GM21786 (cell line): ENCODE results near the gene TRIO.

Experiments used
- ATAC-seq: cut with Tn5 transposase; IDR thresholded peaks from one replicate; pipeline ENCODE4 v1.9.1; 2021; ENCODE audit not compliant: unreplicated experiment

The TRIO gene

GRCh38 chr5:14204785-14205321 lies 61.7 kb downstream of the TRIO start:
- no peak for ATAC-seq

GRCh38 chr5:14206028-14206725 lies 63.0 kb downstream of the TRIO start:
- ATAC-seq = no peak

- peak; percentile 13 for ATAC-seq
Observed at GRCh38 chr5:14207428-14207827, 64.3 kb downstream of the TRIO start.

GRCh38 chr5:14208071-14209021 lies 65.2 kb downstream of the TRIO start:
- ATAC-seq = peak; percentile 62

GRCh38 chr5:14209222-14209822 lies 66.2 kb downstream of the TRIO start:
- ATAC-seq = no peak

- no peak for ATAC-seq
Observed at GRCh38 chr5:14209836-14210235, 66.7 kb downstream of the TRIO start.

- ATAC-seq = no peak
Observed at GRCh38 chr5:14210729-14211128, 67.6 kb downstream of the TRIO start.

GRCh38 chr5:14211818-14212803 lies 69.0 kb downstream of the TRIO start:
- no peak for ATAC-seq

GRCh38 chr5:14212838-14213237 lies 69.7 kb downstream of the TRIO start:
- peak; percentile 29 for ATAC-seq

- no peak for ATAC-seq
Observed at GRCh38 chr5:14213253-14213652, 70.1 kb downstream of the TRIO start.

- peak; percentile 25 for ATAC-seq
Observed at GRCh38 chr5:14213813-14214585, 70.9 kb downstream of the TRIO start.

GRCh38 chr5:14215901-14216300 lies 72.8 kb downstream of the TRIO start:
- ATAC-seq = no peak

GRCh38 chr5:14216372-14216771 lies 73.2 kb downstream of the TRIO start:
- no peak for ATAC-seq

- ATAC-seq = no peak
Observed at GRCh38 chr5:14216902-14217301, 73.8 kb downstream of the TRIO start.

GRCh38 chr5:14217587-14217986 lies 74.4 kb downstream of the TRIO start:
- ATAC-seq = no peak

- no peak for ATAC-seq
Observed at GRCh38 chr5:14218011-14218410, 74.9 kb downstream of the TRIO start.

- ATAC-seq = no peak
Observed at GRCh38 chr5:14218480-14218879, 75.3 kb downstream of the TRIO start.

GRCh38 chr5:14218897-14219573 lies 75.9 kb downstream of the TRIO start:
- ATAC-seq = no peak
